ENCODE measurements around the gene PPARD.
"Not testable (repeated sequence)": the region's sequence is repeated elsewhere in the genome, so short reads cannot be mapped to it uniquely, and the experiment has no call there.

DNA sequence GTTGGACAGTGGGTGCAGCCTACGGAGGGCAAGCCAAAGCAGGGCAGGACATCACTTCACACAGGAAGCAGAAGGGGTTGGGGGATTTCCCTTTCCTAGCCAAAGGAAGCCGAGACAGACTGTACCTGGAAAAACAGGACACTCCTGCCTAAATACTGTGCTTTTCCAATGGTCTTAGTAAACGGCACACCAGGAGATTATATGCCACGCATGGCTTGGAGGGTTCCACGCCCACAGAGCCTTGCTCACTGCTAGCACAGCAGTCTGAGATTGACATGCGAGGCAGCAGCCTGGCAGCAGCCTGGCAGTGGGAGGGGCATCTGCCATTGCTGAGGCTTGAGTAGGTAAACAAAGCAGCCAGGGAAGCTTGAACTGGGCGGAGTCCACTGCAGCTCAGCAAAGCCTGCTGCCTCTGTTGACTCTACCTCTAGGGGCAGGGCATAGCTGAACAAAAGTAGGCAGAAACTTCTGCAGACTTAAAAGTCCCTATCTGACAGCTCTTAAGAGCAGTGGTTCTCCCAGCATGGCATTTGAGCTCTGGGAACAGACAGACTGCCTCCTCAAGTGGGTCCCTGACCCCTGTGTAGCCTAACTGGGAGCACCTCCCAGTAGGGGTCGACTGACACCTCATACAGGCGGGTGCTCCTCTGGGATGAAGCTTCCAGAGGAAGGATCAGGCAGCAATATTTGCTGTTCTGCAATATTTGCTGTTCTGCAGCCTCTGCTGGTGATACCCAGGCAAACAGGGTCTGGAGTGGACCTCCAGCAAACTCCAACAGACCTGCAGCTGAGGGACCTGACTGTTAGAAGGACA lies 10.1 kb upstream of the PPARD start:
- TF ChIP-seq, protein P1, sequence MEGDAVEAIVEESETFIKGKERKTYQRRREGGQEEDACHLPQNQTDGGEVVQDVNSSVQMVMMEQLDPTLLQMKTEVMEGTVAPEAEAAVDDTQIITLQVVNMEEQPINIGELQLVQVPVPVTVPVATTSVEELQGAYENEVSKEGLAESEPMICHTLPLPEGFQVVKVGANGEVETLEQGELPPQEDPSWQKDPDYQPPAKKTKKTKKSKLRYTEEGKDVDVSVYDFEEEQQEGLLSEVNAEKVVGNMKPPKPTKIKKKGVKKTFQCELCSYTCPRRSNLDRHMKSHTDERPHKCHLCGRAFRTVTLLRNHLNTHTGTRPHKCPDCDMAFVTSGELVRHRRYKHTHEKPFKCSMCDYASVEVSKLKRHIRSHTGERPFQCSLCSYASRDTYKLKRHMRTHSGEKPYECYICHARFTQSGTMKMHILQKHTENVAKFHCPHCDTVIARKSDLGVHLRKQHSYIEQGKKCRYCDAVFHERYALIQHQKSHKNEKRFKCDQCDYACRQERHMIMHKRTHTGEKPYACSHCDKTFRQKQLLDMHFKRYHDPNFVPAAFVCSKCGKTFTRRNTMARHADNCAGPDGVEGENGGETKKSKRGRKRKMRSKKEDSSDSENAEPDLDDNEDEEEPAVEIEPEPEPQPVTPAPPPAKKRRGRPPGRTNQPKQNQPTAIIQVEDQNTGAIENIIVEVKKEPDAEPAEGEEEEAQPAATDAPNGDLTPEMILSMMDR (IDR thresholded peaks at IDR 0.05; ENCODE audit: insufficient read depth, low read length): not testable (repeated sequence)
- TF ChIP-seq GABPA, POLR2AphosphoS5 (IDR thresholded peaks at IDR 0.05; ENCODE audit: low read depth): not testable (repeated sequence)
- TF ChIP-seq, protein P2, sequence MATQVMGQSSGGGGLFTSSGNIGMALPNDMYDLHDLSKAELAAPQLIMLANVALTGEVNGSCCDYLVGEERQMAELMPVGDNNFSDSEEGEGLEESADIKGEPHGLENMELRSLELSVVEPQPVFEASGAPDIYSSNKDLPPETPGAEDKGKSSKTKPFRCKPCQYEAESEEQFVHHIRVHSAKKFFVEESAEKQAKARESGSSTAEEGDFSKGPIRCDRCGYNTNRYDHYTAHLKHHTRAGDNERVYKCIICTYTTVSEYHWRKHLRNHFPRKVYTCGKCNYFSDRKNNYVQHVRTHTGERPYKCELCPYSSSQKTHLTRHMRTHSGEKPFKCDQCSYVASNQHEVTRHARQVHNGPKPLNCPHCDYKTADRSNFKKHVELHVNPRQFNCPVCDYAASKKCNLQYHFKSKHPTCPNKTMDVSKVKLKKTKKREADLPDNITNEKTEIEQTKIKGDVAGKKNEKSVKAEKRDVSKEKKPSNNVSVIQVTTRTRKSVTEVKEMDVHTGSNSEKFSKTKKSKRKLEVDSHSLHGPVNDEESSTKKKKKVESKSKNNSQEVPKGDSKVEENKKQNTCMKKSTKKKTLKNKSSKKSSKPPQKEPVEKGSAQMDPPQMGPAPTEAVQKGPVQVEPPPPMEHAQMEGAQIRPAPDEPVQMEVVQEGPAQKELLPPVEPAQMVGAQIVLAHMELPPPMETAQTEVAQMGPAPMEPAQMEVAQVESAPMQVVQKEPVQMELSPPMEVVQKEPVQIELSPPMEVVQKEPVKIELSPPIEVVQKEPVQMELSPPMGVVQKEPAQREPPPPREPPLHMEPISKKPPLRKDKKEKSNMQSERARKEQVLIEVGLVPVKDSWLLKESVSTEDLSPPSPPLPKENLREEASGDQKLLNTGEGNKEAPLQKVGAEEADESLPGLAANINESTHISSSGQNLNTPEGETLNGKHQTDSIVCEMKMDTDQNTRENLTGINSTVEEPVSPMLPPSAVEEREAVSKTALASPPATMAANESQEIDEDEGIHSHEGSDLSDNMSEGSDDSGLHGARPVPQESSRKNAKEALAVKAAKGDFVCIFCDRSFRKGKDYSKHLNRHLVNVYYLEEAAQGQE (IDR thresholded peaks at IDR 0.05; ENCODE audit: insufficient replicate concordance, low read depth): not testable (repeated sequence)

All from HL-60 (cell line).